ENCODE results near the gene ZBTB7C. TPM values are rescaled to one million over a fixed set of nuclear protein-coding genes. Genes with fewer than 3 reads are reported as not detected.

The ZBTB7C gene
- total RNA-seq, 1 donor from 2014 or later, result 1.0 TPM

DNA sequence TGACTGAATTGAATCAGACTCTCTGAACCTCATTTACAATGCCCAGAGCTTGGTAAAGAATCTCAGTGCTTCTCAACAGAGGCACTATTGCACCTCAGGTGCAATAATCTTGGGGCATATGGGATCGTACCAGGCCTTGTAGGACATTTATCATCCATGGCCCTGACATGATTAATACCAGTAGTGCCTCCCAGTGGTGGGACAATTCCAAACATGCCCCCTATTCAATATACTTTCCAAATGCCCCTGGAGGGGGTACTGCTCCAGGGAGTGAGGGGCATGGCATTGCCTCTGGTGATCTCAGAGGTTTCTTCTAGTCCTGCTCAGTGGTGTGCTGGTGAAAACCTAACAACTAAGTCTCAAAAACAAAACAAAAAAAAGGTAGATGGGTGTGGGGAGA is 303.9 kb downstream of the ZBTB7C start:
- intact Hi-C loops (cut with micrococcal nuclease), result no loop called here
- H3K27me3 Mint-ChIP-seq (ENCODE audit: insufficient read depth), result peaks cover 42% of the 10 kb centered on the region
- no peaks in the 10 kb centered on the region for H3K36me3 Mint-ChIP-seq (ENCODE audit: low read depth)
- DNase-seq (ENCODE audit: low spot score), result no peak
- H3K27ac Mint-ChIP-seq, result no peak overlapping the region
- H3K9me3 Mint-ChIP-seq, result no peaks in the 10 kb centered on the region
- H3K4me1 Mint-ChIP-seq (ENCODE audit: low read depth), result no peaks in the 10 kb centered on the region
- H3K4me3 Mint-ChIP-seq, result no peak overlapping the region

DNA sequence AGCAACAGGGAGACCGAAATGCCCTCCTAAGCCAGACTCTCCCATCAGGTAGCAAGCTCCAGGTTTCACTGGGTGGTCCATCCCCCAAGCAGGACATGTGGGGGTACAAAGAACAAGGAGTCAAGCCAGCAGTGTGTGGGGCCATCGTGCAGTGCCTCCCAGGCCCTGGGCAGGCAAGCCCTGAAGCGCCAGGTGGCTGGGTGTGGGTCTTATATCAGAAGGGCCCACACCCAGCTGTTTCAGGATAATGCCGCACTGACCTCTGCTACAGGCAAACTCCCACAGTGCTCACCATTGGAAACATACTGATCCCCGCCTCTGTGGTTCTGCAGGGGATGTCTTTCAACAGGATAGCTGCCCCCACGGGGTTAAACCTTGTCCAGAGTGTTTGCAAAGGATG is 304.5 kb downstream of the ZBTB7C start:
- intact Hi-C loops (cut with micrococcal nuclease), result no loop called here
- Mint-ChIP-seq H3K4me3 (no peak overlapping the region), H3K9me3 (no peaks in the 10 kb centered on the region), H3K36me3 (ENCODE audit: low read depth) (no peaks in the 10 kb centered on the region), H3K27me3 (ENCODE audit: insufficient read depth) (peaks cover 42% of the 10 kb centered on the region), H3K27ac (no peak overlapping the region), H3K4me1 (ENCODE audit: low read depth) (no peaks in the 10 kb centered on the region)
- no peak for DNase-seq (ENCODE audit: low spot score)

DNA sequence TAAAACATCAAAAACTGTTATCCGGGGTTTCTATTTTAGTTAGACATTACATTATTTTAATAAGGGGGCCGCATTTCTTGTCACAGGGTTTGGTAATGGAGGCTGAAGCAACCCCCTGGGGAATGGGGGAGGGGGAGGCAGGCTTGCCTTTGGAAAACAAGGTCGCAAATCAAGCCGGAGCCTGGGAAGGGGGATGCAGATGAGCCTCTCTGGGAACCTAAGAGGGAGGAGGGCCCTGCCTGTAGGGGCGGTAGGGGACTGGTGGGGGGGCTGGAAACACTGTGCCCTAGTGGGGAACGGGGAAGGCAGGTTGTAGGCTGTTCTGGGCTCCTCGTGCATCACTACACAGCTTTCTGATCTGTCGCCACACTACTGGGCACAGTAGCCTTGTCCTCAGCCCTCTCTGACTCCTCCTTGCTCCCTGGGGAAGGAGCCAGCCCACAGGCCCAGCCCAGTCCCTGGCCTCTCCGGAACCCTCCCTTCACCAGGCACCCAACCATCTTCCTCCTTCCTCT is 308.5 kb downstream of the ZBTB7C start:
- peaks cover 24% of the 10 kb centered on the region for H3K27me3 Mint-ChIP-seq (ENCODE audit: insufficient read depth)

DNA sequence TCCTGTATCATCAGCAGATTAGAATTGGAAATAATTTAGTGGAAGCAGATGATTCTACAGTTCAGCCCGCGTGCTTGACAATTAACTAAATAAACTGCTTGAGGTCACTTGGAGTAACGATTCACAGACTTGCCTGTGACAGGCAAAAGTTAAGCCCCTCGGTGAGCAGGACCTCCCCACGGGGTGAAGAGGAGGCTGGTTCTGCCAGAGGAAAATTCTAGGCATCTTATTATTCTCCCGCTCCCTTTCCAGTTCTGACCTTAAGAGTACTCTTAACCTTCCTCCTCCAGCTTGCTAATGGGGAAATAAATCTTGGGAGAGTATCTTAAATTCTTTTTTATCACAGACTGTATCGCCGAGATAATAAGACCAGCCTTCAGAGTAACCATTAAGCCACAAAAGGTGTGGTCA is 309.0 kb downstream of the ZBTB7C start:
- no peak for DNase-seq (ENCODE audit: low spot score)
- Mint-ChIP-seq H3K4me1 (ENCODE audit: low read depth) (no peaks in the 10 kb centered on the region), H3K4me3 (no peak overlapping the region), H3K27ac (no peak overlapping the region), H3K9me3 (no peaks in the 10 kb centered on the region), H3K36me3 (ENCODE audit: low read depth) (no peaks in the 10 kb centered on the region), H3K27me3 (ENCODE audit: insufficient read depth) (peaks cover 24% of the 10 kb centered on the region)
- intact Hi-C loops (cut with micrococcal nuclease), result no loop called here

More for the DNA sequence above, 308.5 kb downstream of the ZBTB7C start:
- Mint-ChIP-seq H3K4me1 (ENCODE audit: low read depth) (no peaks in the 10 kb centered on the region), H3K4me3 (no peak overlapping the region), H3K9me3 (no peaks in the 10 kb centered on the region), H3K36me3 (ENCODE audit: low read depth) (no peaks in the 10 kb centered on the region), H3K27ac (no peak overlapping the region)
- intact Hi-C loops (cut with micrococcal nuclease), result no loop called here
- no peak for DNase-seq (ENCODE audit: low spot score)

DNA sequence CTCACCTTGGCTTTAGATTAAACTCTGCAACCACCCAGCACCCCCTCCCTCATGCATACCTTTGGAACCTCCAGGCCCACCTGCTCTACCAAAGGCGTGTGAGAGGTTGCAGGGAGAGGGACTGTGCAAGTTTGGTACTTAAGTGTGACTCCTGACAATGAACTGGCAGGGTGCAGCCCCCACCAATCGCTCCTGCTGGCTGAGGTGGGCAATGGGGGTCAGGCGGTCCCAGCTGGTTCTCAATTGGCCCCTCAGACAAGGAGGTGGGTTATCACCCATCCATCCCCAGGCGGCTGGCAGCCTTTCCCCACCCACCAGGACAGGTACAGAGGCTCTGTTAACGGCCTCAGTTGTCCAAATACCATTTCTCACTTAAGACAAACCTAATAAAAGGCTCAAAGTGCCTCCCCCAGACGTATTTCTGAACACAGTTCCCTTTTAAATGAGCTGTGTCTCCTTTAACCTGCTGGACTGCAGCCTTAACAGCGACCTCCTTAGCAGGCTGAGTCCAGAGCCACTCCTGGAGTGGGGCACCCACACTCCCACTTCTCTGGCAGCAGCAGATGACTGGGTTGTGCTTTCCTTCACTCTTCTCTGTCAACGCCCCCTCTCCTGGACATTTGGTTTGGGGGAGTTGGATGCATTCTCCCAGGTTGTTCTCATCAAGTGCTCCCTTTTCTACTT is 309.6 kb downstream of the ZBTB7C start:
- no peaks in the 10 kb centered on the region for H3K4me1 Mint-ChIP-seq (ENCODE audit: low read depth)
- no peak for DNase-seq (ENCODE audit: low spot score)
- H3K4me3 Mint-ChIP-seq, result no peak overlapping the region
- no peaks in the 10 kb centered on the region for H3K36me3 Mint-ChIP-seq (ENCODE audit: low read depth)
- H3K9me3 Mint-ChIP-seq, result no peaks in the 10 kb centered on the region
- H3K27ac Mint-ChIP-seq, result no peak overlapping the region
- intact Hi-C loops (cut with micrococcal nuclease), result no loop called here
- peaks cover 21% of the 10 kb centered on the region for H3K27me3 Mint-ChIP-seq (ENCODE audit: insufficient read depth)

DNA sequence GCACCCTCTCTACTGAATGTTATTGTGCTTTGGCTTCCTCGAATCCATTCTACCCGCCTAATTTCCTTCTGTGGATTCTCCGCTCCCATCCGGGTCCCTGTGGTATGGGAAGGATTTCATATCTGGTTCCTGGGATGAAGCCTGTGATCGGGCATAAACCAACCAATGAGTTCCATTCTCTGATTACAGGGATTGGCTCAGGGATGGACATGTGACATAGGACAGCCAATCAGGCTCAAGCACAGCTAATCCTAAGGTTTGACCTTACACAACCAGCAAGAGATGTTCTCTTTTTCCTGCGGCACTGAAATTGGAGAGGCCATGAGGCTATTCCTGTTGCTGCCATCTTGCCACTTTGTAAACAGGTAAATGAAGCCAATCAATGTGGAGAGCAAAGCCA is 310.6 kb downstream of the ZBTB7C start:
- no peaks in the 10 kb centered on the region for H3K36me3 Mint-ChIP-seq (ENCODE audit: low read depth)
- H3K27ac Mint-ChIP-seq, result no peak overlapping the region
- peaks cover 20% of the 10 kb centered on the region for H3K27me3 Mint-ChIP-seq (ENCODE audit: insufficient read depth)
- H3K4me1 Mint-ChIP-seq (ENCODE audit: low read depth), result no peaks in the 10 kb centered on the region
- intact Hi-C loops (cut with micrococcal nuclease), result no loop called here
- no peak for DNase-seq (ENCODE audit: low spot score)
- H3K9me3 Mint-ChIP-seq, result no peaks in the 10 kb centered on the region
- no peak overlapping the region for H3K4me3 Mint-ChIP-seq

DNA sequence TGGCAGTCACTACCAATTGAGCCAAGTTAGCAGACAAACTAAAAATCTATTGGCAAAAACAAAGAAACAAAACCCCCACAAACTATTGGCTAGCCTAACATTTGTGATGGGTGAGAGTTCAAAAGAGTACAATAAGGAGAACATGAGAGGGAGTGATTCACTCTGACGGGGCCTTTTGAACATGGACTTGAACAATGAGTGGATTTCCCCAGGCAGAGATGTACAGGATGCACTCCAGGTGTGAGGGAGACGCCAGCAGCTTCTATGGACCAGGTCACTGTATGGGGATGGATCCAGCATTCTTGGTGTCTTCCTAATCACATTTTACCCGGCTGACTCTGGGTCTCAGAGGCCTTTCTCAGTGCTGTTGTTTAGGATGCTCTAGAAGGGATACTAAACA is 311.2 kb downstream of the ZBTB7C start:
- DNase-seq (ENCODE audit: low spot score), result no peak
- no peaks in the 10 kb centered on the region for H3K4me1 Mint-ChIP-seq (ENCODE audit: low read depth)
- H3K9me3 Mint-ChIP-seq, result no peaks in the 10 kb centered on the region
- intact Hi-C loops (cut with micrococcal nuclease), result no loop called here
- no peaks in the 10 kb centered on the region for H3K36me3 Mint-ChIP-seq (ENCODE audit: low read depth)
- peaks cover 22% of the 10 kb centered on the region for H3K27me3 Mint-ChIP-seq (ENCODE audit: insufficient read depth)
- H3K27ac Mint-ChIP-seq, result no peak overlapping the region
- no peak overlapping the region for H3K4me3 Mint-ChIP-seq

DNA sequence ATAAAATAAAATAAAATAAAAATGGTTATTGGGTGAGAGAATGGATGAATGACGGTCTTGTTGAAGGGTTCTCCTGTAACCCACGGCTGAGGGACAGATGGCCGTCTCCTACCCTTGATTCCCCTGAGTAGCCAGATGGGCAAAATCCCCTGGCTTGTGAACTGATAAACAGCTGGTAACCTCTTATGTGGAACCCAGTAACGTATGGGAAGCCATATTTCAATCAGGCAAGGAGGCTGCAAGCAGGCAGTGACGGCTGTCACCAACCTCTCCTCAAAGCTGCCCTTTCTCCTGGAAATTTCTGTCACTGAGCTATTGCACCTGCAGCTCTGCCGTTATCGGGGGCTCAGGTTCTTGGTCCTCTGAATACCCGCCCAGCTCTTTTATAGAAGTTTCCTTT is 313.5 kb downstream of the ZBTB7C start:
- H3K4me1 Mint-ChIP-seq (ENCODE audit: low read depth), result no peaks in the 10 kb centered on the region
- no peak overlapping the region for H3K4me3 Mint-ChIP-seq
- no peak for DNase-seq (ENCODE audit: low spot score)
- H3K27me3 Mint-ChIP-seq (ENCODE audit: insufficient read depth), result peaks cover 12% of the 10 kb centered on the region
- H3K27ac Mint-ChIP-seq, result no peak overlapping the region
- no peaks in the 10 kb centered on the region for H3K36me3 Mint-ChIP-seq (ENCODE audit: low read depth)
- no peaks in the 10 kb centered on the region for H3K9me3 Mint-ChIP-seq
- intact Hi-C loops (cut with micrococcal nuclease), result no loop called here

DNA sequence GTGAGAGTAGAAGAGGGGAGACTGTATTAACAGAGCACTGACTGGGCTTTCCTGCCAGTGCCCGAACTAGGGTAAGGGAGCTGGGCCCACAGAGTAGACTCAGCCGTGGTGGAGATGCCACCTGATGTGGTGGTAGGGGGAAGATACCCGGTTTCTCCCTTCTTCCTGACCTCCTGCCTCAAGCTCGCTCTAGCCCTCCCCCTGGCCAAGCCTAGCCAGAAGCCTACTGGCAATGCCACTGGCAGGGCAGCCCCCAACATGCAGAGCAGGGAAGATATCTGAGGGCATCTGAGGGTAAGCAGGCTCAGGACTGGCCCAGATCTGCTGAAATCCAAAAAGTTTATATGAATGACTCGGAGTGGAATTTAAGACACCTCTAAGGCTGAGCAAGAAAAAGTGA is 316.1 kb downstream of the ZBTB7C start:
- Mint-ChIP-seq H3K4me3 (no peak overlapping the region), H3K9me3 (no peaks in the 10 kb centered on the region), H3K27me3 (ENCODE audit: insufficient read depth) (peaks cover 6% of the 10 kb centered on the region), H3K4me1 (ENCODE audit: low read depth) (no peaks in the 10 kb centered on the region), H3K36me3 (ENCODE audit: low read depth) (no peaks in the 10 kb centered on the region), H3K27ac (no peak overlapping the region)
- DNase-seq (ENCODE audit: low spot score), result no peak
- intact Hi-C loops (cut with micrococcal nuclease), result no loop called here

DNA sequence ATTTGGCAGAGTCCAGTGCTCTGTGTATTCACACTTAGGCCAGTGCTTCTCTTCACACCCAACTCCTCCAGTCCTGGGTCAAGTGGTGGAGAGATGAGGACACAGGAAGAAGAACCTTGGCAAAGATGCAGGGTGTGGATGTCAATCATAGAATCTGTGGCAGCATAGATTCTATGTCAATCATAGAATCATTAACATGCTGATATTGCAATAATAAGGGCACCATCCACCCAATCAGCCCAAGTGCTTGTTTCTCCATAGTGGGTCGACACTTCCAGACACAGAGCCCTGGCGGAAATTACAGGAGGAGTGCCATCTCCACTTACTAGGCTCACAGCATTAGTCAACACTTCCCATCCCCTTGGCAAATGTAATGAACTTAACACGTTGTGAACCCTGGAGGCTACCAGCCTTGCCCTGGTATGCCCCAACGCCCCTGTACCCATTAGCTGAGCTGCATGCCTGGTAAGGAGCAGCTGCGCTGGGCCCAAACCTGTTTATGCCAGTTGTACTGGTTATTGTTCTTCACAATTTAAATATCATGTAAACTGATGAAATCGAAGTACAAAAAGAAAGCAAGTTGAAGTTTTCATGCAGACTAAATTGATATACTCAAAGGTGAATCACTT is 317.2 kb downstream of the ZBTB7C start:
- no peak for DNase-seq (ENCODE audit: low spot score)
- Mint-ChIP-seq H3K27ac (no peak overlapping the region), H3K4me1 (ENCODE audit: low read depth) (no peaks in the 10 kb centered on the region), H3K27me3 (ENCODE audit: insufficient read depth) (peaks cover 6% of the 10 kb centered on the region), H3K4me3 (no peak overlapping the region), H3K36me3 (ENCODE audit: low read depth) (no peaks in the 10 kb centered on the region), H3K9me3 (no peaks in the 10 kb centered on the region)
- intact Hi-C loops (cut with micrococcal nuclease), result no loop called here

DNA sequence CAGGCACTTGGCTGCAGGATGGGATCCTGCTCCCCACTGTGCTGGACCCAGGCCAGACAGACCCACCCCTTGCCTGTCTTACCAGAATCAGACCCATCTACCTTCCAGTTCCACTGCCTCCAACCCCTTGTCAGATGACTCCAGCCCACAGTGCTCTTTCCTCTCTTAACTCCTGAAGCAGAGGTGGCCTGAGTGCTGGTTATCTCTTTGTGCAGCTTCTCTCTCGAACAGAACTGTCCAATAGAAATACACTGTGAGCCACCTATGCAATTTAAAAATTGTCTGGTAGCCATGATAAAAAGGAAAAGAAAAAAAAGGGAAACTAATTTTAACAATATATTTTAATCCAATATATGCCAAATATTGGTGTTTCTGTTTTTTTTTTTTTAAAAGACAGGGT is 318.5 kb downstream of the ZBTB7C start:
- DNase-seq (ENCODE audit: low spot score), result no peak
- Mint-ChIP-seq H3K4me3 (no peak overlapping the region), H3K36me3 (ENCODE audit: low read depth) (no peaks in the 10 kb centered on the region), H3K9me3 (no peaks in the 10 kb centered on the region), H3K4me1 (ENCODE audit: low read depth) (no peaks in the 10 kb centered on the region), H3K27me3 (ENCODE audit: insufficient read depth) (peaks cover 4% of the 10 kb centered on the region), H3K27ac (no peak overlapping the region)
- intact Hi-C loops (cut with micrococcal nuclease), result no loop called here

DNA sequence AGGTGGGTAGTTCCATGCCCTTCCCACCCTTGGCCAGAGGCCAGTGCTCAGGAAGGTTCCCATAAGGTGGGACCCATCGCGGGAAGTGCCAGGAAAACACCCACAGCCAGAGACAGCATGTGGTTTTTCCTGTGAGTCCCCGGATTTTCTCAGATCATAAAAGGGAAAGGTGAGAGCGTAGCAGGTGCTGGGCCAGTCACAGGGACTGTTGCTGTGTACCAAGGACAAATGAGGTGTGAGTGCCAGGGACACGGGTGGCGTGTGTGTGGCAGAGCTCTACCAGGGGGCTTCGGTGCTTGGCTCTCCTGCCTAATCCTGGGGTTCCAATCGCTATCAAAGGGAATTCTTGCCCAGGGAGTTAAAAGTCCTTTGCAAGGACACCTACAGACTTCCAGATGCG is 319.2 kb downstream of the ZBTB7C start:
- H3K4me3 Mint-ChIP-seq, result no peak overlapping the region
- H3K27ac Mint-ChIP-seq, result no peak overlapping the region
- H3K36me3 Mint-ChIP-seq (ENCODE audit: low read depth), result no peaks in the 10 kb centered on the region
- H3K27me3 Mint-ChIP-seq (ENCODE audit: insufficient read depth), result peaks cover 3% of the 10 kb centered on the region
- no peaks in the 10 kb centered on the region for H3K9me3 Mint-ChIP-seq
- H3K4me1 Mint-ChIP-seq (ENCODE audit: low read depth), result no peaks in the 10 kb centered on the region
- no peak for DNase-seq (ENCODE audit: low spot score)
- intact Hi-C loops (cut with micrococcal nuclease), result no loop called here

DNA sequence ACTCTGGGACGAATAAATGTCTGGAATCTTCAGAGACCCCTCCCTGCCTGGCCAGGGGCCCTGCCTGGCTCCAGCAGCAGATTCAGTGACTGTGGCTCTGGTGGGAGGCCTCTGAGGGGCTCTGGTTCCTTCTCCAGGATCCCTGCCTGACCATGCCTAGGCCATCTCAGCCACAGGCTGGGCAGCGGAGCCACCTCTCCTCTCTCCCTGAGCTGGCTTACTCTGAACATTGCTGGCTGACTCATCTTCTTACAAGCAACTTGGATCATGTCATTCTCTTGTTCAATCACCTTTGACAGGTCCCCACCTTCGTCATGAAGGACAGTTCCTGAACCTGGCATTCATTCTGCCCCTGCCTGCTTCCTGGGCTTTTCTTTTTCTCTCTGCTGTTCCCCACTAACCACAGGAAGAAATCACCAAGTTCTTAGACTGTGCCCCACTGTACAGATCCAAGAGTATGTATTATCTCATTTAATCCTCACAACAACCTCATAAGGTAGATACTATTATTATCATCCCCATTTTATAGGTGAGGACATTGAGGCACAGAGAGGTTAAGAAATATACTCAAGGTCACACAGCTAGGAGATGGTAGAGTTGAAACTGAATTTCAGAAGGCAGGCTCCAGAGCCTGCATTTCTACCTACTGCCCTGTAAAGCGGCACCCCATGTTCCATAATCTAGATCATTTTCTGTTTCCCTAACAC is 323.2 kb downstream of the ZBTB7C start:
- intact Hi-C loops (cut with micrococcal nuclease), result no loop called here
- DNase-seq (ENCODE audit: low spot score), result no peak
- Mint-ChIP-seq H3K9me3 (no peaks in the 10 kb centered on the region), H3K27ac (no peak overlapping the region), H3K4me3 (no peak overlapping the region), H3K4me1 (ENCODE audit: low read depth) (no peaks in the 10 kb centered on the region), H3K27me3 (ENCODE audit: insufficient read depth) (peaks cover under 1% of the 10 kb centered on the region), H3K36me3 (ENCODE audit: low read depth) (no peaks in the 10 kb centered on the region)
